Karpas-422 (cell line): ENCODE measurements around the gene PPFIA2. TPM values are rescaled to one million over a fixed set of nuclear protein-coding genes. Genes with fewer than 3 reads are reported as not detected.

Source experiments
- DNase-seq: peaks from one replicate; pipeline ENCODE4 v3.0.0-alpha.2; 2015
- H2AFZ ChIP-seq: fragments of 200-600 bp; sonication (generic); 2 replicates; pipeline ENCODE4 v1.6.1; 2014; ENCODE audit warnings: antibody characterized with exemption, low read length, mixed read lengths
- H3K27ac ChIP-seq: fragments of 200-600 bp; sonication (generic); 2 replicates; pipeline ENCODE4 v1.5.1; 2014; ENCODE audit warnings: mild to moderate bottlenecking, low read length, moderate library complexity
- H3K27me3 ChIP-seq: fragments of 200-600 bp; sonication (generic); 2 replicates; pipeline ENCODE4 v1.6.1; 2014; ENCODE audit warnings: low read length, mixed read lengths
- H3K36me3 ChIP-seq: fragments of 200-600 bp; sonication (generic); 2 replicates; pipeline ENCODE4 v1.6.1; 2014; ENCODE audit warnings: low read length, mixed read lengths; ENCODE audit not compliant: insufficient read depth
- H3K4me1 ChIP-seq: fragments of 200-600 bp; sonication (generic); 2 replicates; pipeline ENCODE4 v1.6.1; 2014; ENCODE audit warnings: mild to moderate bottlenecking, low read length, mixed read lengths
- H3K4me2 ChIP-seq: fragments of 200-600 bp; sonication (generic); 2 replicates; pipeline ENCODE4 v1.6.1; 2014; ENCODE audit warnings: low read length, low read depth, mild to moderate bottlenecking; ENCODE audit not compliant: poor library complexity, severe bottlenecking
- H3K4me3 ChIP-seq: fragments of 200-600 bp; sonication (generic); 2 replicates; pipeline ENCODE4 v1.5.1; 2014; ENCODE audit warnings: mild to moderate bottlenecking, antibody characterized with exemption, low read length, mixed read lengths
- H3K79me2 ChIP-seq: fragments of 200-600 bp; sonication (generic); 2 replicates; pipeline ENCODE4 v1.6.1; 2014; ENCODE audit warnings: mild to moderate bottlenecking, low read length, mixed read lengths
- H3K9ac ChIP-seq: fragments of 200-600 bp; sonication (generic); 2 replicates; pipeline ENCODE4 v1.6.0; 2014; ENCODE audit warnings: low read length
- H3K9me2 ChIP-seq: fragments of 200-600 bp; sonication (generic), shearing (Covaris generic); replicated peaks from 2 replicates; pipeline ENCODE4 v1.6.0; 2014; ENCODE audit warnings: mild to moderate bottlenecking, low read length, moderate library complexity; ENCODE audit not compliant: insufficient read depth
- H3K9me3 ChIP-seq: fragments of 300-700, 200-600 bp; sonication (generic); 2 replicates; pipeline ENCODE4 v1.6.1; 2014; ENCODE audit warnings: low read length, mixed read lengths
- H4K20me1 ChIP-seq: fragments of 200-600 bp; sonication (generic); 2 replicates; pipeline ENCODE4 v1.6.1; 2014; ENCODE audit warnings: mild to moderate bottlenecking, antibody characterized with exemption, low read length, low read depth; ENCODE audit not compliant: insufficient read depth
- total RNA-seq: library from RNA; depleted of rRNA; stranded (reverse); fragments of >200 nt; shearing (Covaris generic); gene quantifications from 2 replicates; pipeline ENCODE4 v1.2.3, GENCODE V29; 2014; ENCODE audit warnings: low replicate concordance

The PPFIA2 gene
- total RNA-seq, 1 experiment from 2014 or later, result not detected

DNA sequence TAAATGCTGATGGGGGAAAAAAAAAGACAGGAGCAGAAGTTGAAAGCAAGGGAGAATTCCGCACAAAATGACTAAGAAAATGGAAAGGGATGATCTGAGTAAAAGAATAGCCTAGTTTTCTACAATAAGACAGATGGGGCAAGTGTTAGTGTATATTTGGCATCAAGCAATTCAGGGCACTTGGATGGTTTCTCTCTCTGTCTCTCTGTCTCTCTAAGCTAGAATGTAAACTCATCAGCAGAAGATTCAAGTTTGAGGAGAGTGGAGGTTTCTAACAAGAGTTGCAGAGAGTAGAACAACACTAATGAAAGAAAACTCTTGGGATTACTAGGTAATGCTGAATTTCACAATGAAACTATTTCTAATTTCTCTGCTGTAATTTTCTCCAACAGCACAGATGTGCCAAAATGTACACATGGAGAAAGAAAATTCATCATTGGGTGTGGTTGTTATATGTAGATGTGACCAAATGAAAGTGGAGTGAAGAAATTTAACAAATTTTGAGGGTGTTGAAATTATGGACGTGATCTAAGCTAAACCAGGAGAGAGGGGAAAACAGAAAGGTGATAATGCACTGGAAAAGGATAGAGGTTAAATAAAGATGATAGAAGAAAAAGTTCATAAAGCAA lies 444.1 kb downstream of the PPFIA2 start:
- H3K36me3 ChIP-seq, result no peaks in the 10 kb centered on the region
- H2AFZ ChIP-seq, result no peak overlapping the region
- H3K9me3 ChIP-seq, result no peaks in the 10 kb centered on the region
- DNase-seq, result no peak
- no peaks in the 10 kb centered on the region for H3K27me3 ChIP-seq
- H4K20me1 ChIP-seq, result no peaks in the 10 kb centered on the region
- H3K9me2 ChIP-seq, result no peaks in the 10 kb centered on the region
- no peaks in the 10 kb centered on the region for H3K79me2 ChIP-seq
- no peaks in the 10 kb centered on the region for H3K4me1 ChIP-seq
- H3K4me2 ChIP-seq, result no peak overlapping the region
- no peak overlapping the region for H3K4me3 ChIP-seq
- H3K27ac ChIP-seq, result no peak overlapping the region
- no peak overlapping the region for H3K9ac ChIP-seq

DNA sequence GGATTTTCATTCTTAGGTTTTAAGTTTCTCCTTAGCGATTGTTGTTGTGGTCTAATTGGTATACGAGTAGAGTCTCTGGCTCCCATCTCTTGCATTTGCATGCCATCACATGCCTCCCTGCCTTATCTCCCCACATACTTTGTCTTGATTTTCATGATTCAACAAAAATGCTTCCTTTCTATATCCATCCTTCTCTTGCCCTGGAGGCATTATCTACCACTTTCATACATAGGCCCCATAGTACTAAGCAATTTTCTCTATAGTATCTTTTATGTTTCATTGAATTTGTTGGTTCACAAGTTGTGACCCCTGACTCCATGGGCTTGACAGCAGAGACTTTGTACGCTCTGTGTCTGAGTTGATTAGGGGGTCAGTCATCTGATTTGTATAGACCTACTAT lies 455.2 kb downstream of the PPFIA2 start:
- H3K9ac ChIP-seq, result no peak overlapping the region
- H3K36me3 ChIP-seq, result no peaks in the 10 kb centered on the region

DNA sequence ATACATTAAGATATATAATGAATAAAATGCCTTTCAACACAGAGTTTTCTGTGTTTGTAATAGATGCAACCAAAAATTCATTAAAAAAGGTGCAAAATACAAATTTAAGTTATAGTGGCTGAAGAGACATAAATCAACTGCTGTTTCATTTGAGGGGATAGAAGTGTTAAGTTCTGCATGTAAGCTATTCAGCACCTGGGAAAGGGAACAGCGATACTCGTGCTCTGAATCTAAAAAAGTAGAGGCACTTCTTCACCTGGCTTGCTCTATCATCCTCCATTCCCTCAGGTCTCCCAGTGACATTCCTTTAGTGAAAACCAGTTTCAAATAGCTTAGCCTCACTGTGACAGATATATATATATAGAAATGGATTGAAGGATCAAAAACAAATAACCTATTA lies 458.7 kb downstream of the PPFIA2 start:
- no peak overlapping the region for H3K4me3 ChIP-seq
- no peak overlapping the region for H3K27ac ChIP-seq
- no peaks in the 10 kb centered on the region for H3K79me2 ChIP-seq
- peaks cover 19% of the 10 kb centered on the region for H3K4me1 ChIP-seq
- no peak overlapping the region for H3K4me2 ChIP-seq
- no peaks in the 10 kb centered on the region for H3K36me3 ChIP-seq
- DNase-seq, result no peak
- no peaks in the 10 kb centered on the region for H3K9me2 ChIP-seq
- no peaks in the 10 kb centered on the region for H3K9me3 ChIP-seq
- H4K20me1 ChIP-seq, result no peaks in the 10 kb centered on the region
- no peak overlapping the region for H2AFZ ChIP-seq
- no peak overlapping the region for H3K9ac ChIP-seq
- no peaks in the 10 kb centered on the region for H3K27me3 ChIP-seq

More for the DNA sequence above, 455.2 kb downstream of the PPFIA2 start:
- H3K4me1 ChIP-seq, result peaks cover 17% of the 10 kb centered on the region
- no peaks in the 10 kb centered on the region for H3K27me3 ChIP-seq
- no peaks in the 10 kb centered on the region for H3K9me2 ChIP-seq
- no peak overlapping the region for H3K4me3 ChIP-seq
- no peaks in the 10 kb centered on the region for H3K79me2 ChIP-seq
- no peaks in the 10 kb centered on the region for H3K9me3 ChIP-seq
- DNase-seq, result no peak
- H4K20me1 ChIP-seq, result no peaks in the 10 kb centered on the region
- H3K4me2 ChIP-seq, result peak overlapping the region; percentile 37
- H3K27ac ChIP-seq, result no peak overlapping the region
- H2AFZ ChIP-seq, result no peak overlapping the region

DNA sequence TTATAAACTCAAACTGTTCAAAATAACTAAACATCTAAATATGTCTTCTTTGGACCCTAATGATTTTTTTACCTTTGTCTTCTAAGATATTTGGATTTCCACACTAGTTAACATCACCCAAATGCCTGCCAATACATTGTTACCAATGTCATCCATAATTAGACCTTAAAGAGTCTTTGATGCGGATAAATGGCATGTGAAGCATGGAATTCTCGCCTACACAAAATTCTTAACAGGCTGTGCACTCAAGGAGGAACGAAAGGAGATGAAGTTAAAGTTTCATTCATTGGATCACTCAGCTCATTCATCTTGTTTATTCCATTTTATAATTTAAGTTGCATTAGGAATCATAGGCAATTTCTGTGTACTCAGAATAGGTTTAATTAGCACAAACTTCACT lies 461.5 kb downstream of the PPFIA2 start:
- Histone ChIP-seq H3K36me3 (no peaks in the 10 kb centered on the region), H3K79me2 (no peaks in the 10 kb centered on the region), H3K4me3 (no peak overlapping the region), H2AFZ (no peak overlapping the region), H3K27ac (no peak overlapping the region), H3K27me3 (no peaks in the 10 kb centered on the region), H3K4me1 (peaks cover 20% of the 10 kb centered on the region), H3K9ac (no peak overlapping the region), H4K20me1 (no peaks in the 10 kb centered on the region), H3K9me3 (no peaks in the 10 kb centered on the region), H3K9me2 (no peaks in the 10 kb centered on the region), H3K4me2 (no peak overlapping the region)
- DNase-seq, result no peak

DNA sequence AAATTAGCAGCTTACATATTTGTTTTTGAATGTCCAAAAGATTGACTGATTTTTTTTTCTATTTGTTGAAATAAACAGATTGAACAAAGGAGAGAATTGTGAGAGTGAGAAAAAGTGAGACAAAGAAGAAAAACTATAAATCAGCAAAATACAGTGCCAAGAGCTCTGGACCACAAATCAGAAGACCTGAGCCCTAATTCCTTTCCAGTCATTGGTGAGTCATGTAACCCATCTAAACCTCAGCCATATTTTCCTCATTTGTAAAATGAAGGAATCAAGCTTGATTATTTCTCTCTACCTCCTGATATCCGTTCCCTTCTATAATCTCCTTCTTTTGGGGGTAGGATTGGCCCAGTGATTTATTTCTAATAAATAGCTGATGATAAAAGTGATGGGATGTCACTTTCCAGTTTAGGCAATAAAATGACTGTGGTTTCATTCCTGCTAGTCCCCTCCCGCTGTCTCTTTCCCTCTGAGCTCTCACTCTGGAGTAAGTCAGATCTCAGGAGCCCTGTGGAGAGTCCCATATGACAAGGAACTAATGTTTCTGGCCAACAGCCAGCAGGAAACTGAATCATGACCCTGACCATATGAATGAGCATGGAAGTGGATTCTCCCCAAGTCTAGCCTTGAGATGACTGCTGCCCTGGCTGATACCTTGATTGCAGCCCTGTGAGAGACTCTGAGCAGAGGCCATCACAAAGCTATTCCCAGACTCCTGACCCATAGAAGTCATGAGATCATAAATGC lies 462.4 kb downstream of the PPFIA2 start:
- no peak for DNase-seq
- H2AFZ ChIP-seq, result no peak overlapping the region
- no peaks in the 10 kb centered on the region for H3K9me2 ChIP-seq
- no peak overlapping the region for H3K4me2 ChIP-seq
- no peak overlapping the region for H3K9ac ChIP-seq
- no peaks in the 10 kb centered on the region for H3K79me2 ChIP-seq
- no peaks in the 10 kb centered on the region for H3K27me3 ChIP-seq
- H3K9me3 ChIP-seq, result no peaks in the 10 kb centered on the region
- no peaks in the 10 kb centered on the region for H3K36me3 ChIP-seq
- H3K4me3 ChIP-seq, result no peak overlapping the region
- H3K27ac ChIP-seq, result no peak overlapping the region
- H4K20me1 ChIP-seq, result no peaks in the 10 kb centered on the region
- peaks cover 27% of the 10 kb centered on the region for H3K4me1 ChIP-seq

DNA sequence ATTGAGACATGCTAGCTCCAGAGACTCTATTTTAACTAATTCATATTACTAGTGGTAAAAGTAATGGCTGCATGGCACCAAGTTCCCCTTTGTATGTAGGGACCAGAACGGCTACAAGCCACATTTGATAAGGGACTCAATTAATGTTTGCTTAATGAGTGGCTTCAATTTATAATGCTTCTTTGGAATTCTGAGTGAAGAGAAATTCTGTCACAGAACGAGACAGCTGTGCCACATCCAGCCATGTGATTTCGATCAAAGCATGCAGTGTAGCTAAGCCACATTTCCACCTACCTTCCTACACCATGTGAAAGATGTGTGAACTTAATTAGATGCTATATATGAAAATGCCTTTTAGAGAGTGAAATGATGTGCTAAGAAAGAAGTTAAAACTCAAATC lies 463.9 kb downstream of the PPFIA2 start:
- peak overlapping the region; percentile 67 for H3K4me2 ChIP-seq
- no peaks in the 10 kb centered on the region for H3K27me3 ChIP-seq
- peaks cover 41% of the 10 kb centered on the region for H3K4me1 ChIP-seq
- peak overlapping the region; percentile 53; the same call in 1 of the 2 replicates for H2AFZ ChIP-seq
- H3K27ac ChIP-seq, result peak overlapping the region; percentile 84
- H3K4me3 ChIP-seq, result peak overlapping the region; percentile 53
- no peaks in the 10 kb centered on the region for H3K79me2 ChIP-seq
- H3K9me3 ChIP-seq, result no peaks in the 10 kb centered on the region
- peak; percentile 45 for DNase-seq
- no peaks in the 10 kb centered on the region for H3K36me3 ChIP-seq
- H3K9ac ChIP-seq, result peak overlapping the region; percentile 59
- H4K20me1 ChIP-seq, result no peaks in the 10 kb centered on the region
- H3K9me2 ChIP-seq, result no peaks in the 10 kb centered on the region

DNA sequence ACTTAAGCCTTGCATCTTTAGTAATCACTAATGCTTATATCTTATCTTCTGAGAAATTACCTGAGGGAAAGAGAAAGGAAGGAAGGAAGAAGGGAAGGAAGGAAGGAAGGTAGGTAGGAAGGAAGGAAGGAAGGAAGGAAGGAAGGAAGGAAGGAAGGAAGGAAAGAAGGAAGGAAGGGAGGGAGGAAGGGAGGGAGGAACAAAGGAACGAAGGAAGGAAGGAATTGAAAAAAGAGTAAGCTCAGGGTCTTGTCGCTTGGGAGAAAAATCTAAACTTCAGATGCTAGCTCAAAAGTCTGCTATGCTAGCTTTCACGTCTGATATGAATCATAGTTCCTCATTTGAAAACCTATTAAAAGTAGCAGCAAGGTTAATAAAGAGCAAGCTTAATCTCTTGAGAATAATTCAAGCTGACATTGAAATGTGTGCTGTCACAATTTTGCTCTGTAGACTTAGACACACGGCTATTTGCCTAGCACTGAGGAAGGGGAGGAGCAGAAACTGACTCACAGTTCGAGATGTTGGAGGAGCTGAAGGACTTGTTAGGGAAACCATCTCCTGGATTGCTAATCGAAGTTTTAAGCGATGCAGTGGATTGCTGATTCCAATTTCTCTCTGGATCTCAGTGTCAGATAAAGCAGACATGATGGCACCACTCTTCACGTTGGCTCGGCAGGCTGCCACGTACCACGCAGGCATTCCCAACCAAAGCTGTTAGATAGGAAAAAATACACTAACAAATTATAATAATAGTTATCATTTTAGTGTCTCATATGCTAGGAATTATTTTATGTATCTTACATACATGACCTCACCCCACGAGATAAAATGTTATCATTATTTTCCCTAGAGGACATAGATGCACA lies 464.6 kb downstream of the PPFIA2 start:
- H2AFZ ChIP-seq, result 0 out of 2 replicates have a peak overlapping the region, but pooled peaks have one; percentile 53
- H3K9me2 ChIP-seq, result no peaks in the 10 kb centered on the region
- H3K9me3 ChIP-seq, result no peaks in the 10 kb centered on the region
- H3K27ac ChIP-seq, result peak overlapping the region; percentile 84
- H4K20me1 ChIP-seq, result no peaks in the 10 kb centered on the region
- peak overlapping the region; percentile 59 for H3K9ac ChIP-seq
- peak; percentile 96 for DNase-seq
- H3K36me3 ChIP-seq, result no peaks in the 10 kb centered on the region
- H3K4me3 ChIP-seq, result peak overlapping the region; percentile 53
- H3K4me2 ChIP-seq, result peak overlapping the region; percentile 67
- H3K4me1 ChIP-seq, result peaks cover 43% of the 10 kb centered on the region
- no peaks in the 10 kb centered on the region for H3K79me2 ChIP-seq
- H3K27me3 ChIP-seq, result no peaks in the 10 kb centered on the region

DNA sequence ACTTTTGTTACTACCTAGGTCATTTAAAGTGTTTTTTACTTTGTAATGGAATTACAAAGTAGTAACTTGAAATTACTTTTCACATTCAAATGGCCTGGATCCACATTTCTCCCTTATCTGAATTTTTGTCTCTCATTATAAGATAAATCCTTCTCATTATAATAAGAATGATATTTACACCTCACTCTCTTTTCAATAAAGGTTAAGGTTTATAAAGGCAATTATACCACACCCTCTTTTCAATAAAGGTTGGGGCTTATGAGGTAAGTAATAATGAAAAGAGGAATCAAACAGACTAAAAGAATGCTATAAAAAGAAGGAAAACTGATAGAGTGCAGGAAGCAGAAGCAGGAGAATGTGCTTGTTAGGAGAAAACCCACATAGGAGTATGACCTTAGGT lies 470.5 kb downstream of the PPFIA2 start:
- H4K20me1 ChIP-seq, result no peaks in the 10 kb centered on the region
- H3K9ac ChIP-seq, result no peak overlapping the region
- peaks cover 34% of the 10 kb centered on the region for H3K4me1 ChIP-seq
- no peak overlapping the region for H3K4me3 ChIP-seq
- no peaks in the 10 kb centered on the region for H3K9me3 ChIP-seq
- no peak overlapping the region for H2AFZ ChIP-seq
- no peak for DNase-seq
- H3K36me3 ChIP-seq, result no peaks in the 10 kb centered on the region
- no peaks in the 10 kb centered on the region for H3K79me2 ChIP-seq
- no peaks in the 10 kb centered on the region for H3K27me3 ChIP-seq
- no peak overlapping the region for H3K4me2 ChIP-seq
- no peak overlapping the region for H3K27ac ChIP-seq
- H3K9me2 ChIP-seq, result no peaks in the 10 kb centered on the region
